ENCODE data around the gene GABRG1. TPM values are rescaled to one million over a fixed set of nuclear protein-coding genes. Genes with fewer than 3 reads are reported as not detected.

Gene GABRG1
- polyA plus RNA-seq, 3 donors: not detected

DNA sequence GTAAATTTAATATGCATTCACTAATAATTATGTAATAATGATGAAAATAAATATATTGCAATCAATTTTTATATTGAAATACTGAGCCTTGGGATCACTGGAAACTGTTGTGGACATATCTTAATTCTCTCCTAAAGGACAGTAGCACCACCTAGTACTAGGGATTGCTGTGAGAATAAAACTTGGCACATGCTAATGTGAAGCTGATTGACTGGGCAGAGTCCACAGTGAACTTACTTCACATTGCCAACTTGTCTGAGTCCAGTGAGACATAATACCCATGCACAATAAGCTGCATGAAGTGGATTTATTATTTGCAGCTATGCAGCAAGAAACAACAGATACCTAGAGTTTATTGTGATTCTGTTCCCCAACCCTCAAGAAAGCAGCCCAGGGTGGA is 131.1 kb downstream of the GABRG1 start:
- Mint-ChIP-seq H3K36me3 (no peaks in the 10 kb centered on the region), H3K4me1 (no peaks in the 10 kb centered on the region), H3K27ac (no peak overlapping the region), H3K9me3 (peaks cover 0 to 1% (median 0%) of the 10 kb centered on the region in 7 donors), H3K4me3 (no peak overlapping the region), H3K27me3 (ENCODE audit: low read depth in 3 of 3) (no peaks in the 10 kb centered on the region)
- H3K9me3 ChIP-seq (replicated peaks in 1 of 2; ENCODE audit: control insufficient read depth in 1 of 2, insufficient read depth in 1 of 2, low read length in 2 of 2): no peaks in the 10 kb centered on the region
- no peak overlapping the region for H2AFZ ChIP-seq (ENCODE audit: insufficient read depth, low read depth, low read length, poor library complexity, severe bottlenecking)
- TF ChIP-seq, protein P1, sequence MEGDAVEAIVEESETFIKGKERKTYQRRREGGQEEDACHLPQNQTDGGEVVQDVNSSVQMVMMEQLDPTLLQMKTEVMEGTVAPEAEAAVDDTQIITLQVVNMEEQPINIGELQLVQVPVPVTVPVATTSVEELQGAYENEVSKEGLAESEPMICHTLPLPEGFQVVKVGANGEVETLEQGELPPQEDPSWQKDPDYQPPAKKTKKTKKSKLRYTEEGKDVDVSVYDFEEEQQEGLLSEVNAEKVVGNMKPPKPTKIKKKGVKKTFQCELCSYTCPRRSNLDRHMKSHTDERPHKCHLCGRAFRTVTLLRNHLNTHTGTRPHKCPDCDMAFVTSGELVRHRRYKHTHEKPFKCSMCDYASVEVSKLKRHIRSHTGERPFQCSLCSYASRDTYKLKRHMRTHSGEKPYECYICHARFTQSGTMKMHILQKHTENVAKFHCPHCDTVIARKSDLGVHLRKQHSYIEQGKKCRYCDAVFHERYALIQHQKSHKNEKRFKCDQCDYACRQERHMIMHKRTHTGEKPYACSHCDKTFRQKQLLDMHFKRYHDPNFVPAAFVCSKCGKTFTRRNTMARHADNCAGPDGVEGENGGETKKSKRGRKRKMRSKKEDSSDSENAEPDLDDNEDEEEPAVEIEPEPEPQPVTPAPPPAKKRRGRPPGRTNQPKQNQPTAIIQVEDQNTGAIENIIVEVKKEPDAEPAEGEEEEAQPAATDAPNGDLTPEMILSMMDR (IDR thresholded peaks at IDR 0.05): no peak
- no peak for DNase-seq
- H4K20me1 ChIP-seq (ENCODE audit: insufficient read depth, low read length): no peaks in the 10 kb centered on the region
- H3K9ac ChIP-seq (ENCODE audit: insufficient read depth, low read length, poor library complexity, severe bottlenecking): no peak overlapping the region
- H3K4me3 ChIP-seq (replicated peaks in 1 of 3; ENCODE audit: low read depth in 2 of 3, low read length in 3 of 3): no peak overlapping the region
- intact Hi-C loops (cut with micrococcal nuclease): no loop called here
- H3K27ac ChIP-seq (ENCODE audit: low read depth in 1 of 2, low read length in 2 of 2): no peak overlapping the region
- no peaks in the 10 kb centered on the region for H3K36me3 ChIP-seq (replicated peaks in 1 of 2; ENCODE audit: control insufficient read depth in 1 of 2, insufficient read depth in 2 of 2, low read length in 2 of 2)
- H3K79me2 ChIP-seq (ENCODE audit: insufficient read depth, low read length): no peaks in the 10 kb centered on the region
- H3K4me1 ChIP-seq (ENCODE audit: control insufficient read depth in 1 of 2, insufficient read depth in 2 of 2, low read length in 2 of 2): no peaks in the 10 kb centered on the region
- no peak overlapping the region for H3K4me2 ChIP-seq (replicated peaks; ENCODE audit: extremely low read depth, low read length, poor library complexity, severe bottlenecking)
- H3K27me3 ChIP-seq (ENCODE audit: control insufficient read depth in 2 of 2, insufficient read depth in 2 of 2, low read length in 2 of 2): no peaks in the 10 kb centered on the region

DNA sequence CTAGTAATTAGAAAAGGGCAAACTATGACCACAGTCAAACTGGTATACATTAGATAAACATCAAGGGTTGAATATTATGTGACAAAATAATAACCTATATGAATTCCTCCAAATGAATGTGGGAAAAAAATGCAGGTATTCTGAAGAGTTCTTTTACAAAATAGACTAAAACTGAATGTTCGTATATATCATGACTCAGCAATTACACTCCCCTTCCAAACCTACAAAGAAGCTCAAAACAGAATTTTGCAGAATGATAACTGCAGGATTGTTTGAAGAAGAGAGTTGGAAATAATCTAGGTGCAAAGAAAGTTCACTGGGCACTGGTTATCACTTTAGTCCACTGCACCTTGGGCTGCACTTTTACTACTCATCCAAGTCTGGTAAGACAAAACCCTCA is 134.1 kb downstream of the GABRG1 start:
- no peak for DNase-seq
- intact Hi-C loops (cut with micrococcal nuclease): no loop called here
- Mint-ChIP-seq H3K27ac (no peak overlapping the region), H3K4me3 (no peak overlapping the region), H3K4me1 (no peaks in the 10 kb centered on the region), H3K9me3 (peaks cover 0 to 4% (median 1%) of the 10 kb centered on the region in 7 donors), H3K36me3 (no peaks in the 10 kb centered on the region), H3K27me3 (ENCODE audit: low read depth in 3 of 3) (no peaks in the 10 kb centered on the region)
- TF ChIP-seq, protein P1 (IDR thresholded peaks at IDR 0.05): no peak
- no peaks in the 10 kb centered on the region for H3K36me3 ChIP-seq (replicated peaks in 1 of 2; ENCODE audit: control insufficient read depth in 1 of 2, insufficient read depth in 2 of 2, low read length in 2 of 2)
- no peak overlapping the region for H3K9ac ChIP-seq (ENCODE audit: insufficient read depth, low read length, poor library complexity, severe bottlenecking)
- H4K20me1 ChIP-seq (ENCODE audit: insufficient read depth, low read length): no peaks in the 10 kb centered on the region
- H3K27me3 ChIP-seq (ENCODE audit: control insufficient read depth in 2 of 2, insufficient read depth in 2 of 2, low read length in 2 of 2): no peaks in the 10 kb centered on the region
- no peak overlapping the region for H3K4me3 ChIP-seq (replicated peaks in 1 of 3; ENCODE audit: low read depth in 2 of 3, low read length in 3 of 3)
- no peak overlapping the region for H2AFZ ChIP-seq (ENCODE audit: insufficient read depth, low read depth, low read length, poor library complexity, severe bottlenecking)
- no peaks in the 10 kb centered on the region for H3K4me1 ChIP-seq (ENCODE audit: control insufficient read depth in 1 of 2, insufficient read depth in 2 of 2, low read length in 2 of 2)
- no peaks in the 10 kb centered on the region for H3K9me3 ChIP-seq (replicated peaks in 1 of 2; ENCODE audit: control insufficient read depth in 1 of 2, insufficient read depth in 1 of 2, low read length in 2 of 2)
- no peak overlapping the region for H3K27ac ChIP-seq (ENCODE audit: low read depth in 1 of 2, low read length in 2 of 2)
- WGBS (ENCODE audit: insufficient coverage): no CpG with 5 or more reads among the region's 1 CpG
- H3K79me2 ChIP-seq (ENCODE audit: insufficient read depth, low read length): no peaks in the 10 kb centered on the region
- H3K4me2 ChIP-seq (replicated peaks; ENCODE audit: extremely low read depth, low read length, poor library complexity, severe bottlenecking): no peak overlapping the region
